ENCODE data around the gene TMPO.
"Not testable (repeated sequence)": the region's sequence is repeated elsewhere in the genome, so short reads cannot be mapped to it uniquely, and the experiment has no call there.

The TMPO gene, protein sequence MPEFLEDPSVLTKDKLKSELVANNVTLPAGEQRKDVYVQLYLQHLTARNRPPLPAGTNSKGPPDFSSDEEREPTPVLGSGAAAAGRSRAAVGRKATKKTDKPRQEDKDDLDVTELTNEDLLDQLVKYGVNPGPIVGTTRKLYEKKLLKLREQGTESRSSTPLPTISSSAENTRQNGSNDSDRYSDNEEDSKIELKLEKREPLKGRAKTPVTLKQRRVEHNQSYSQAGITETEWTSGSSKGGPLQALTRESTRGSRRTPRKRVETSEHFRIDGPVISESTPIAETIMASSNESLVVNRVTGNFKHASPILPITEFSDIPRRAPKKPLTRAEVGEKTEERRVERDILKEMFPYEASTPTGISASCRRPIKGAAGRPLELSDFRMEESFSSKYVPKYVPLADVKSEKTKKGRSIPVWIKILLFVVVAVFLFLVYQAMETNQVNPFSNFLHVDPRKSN

GRCh38 chr12:98515287-98516110, at the start of gene TMPO:
TSS of gene TMPO (plus strand) at chr12:98515590. CDS start at chr12:98515868, 278 bp downstream.
- DNase-seq (ENCODE audit: low read depth in 2 of 2) = peak; percentile 91 to 93

GRCh38 chr12:98465950-98466602, 49.3 kb upstream of the TMPO start:
- DNase-seq (ENCODE audit: low read depth in 2 of 2) = no peak

DNA sequence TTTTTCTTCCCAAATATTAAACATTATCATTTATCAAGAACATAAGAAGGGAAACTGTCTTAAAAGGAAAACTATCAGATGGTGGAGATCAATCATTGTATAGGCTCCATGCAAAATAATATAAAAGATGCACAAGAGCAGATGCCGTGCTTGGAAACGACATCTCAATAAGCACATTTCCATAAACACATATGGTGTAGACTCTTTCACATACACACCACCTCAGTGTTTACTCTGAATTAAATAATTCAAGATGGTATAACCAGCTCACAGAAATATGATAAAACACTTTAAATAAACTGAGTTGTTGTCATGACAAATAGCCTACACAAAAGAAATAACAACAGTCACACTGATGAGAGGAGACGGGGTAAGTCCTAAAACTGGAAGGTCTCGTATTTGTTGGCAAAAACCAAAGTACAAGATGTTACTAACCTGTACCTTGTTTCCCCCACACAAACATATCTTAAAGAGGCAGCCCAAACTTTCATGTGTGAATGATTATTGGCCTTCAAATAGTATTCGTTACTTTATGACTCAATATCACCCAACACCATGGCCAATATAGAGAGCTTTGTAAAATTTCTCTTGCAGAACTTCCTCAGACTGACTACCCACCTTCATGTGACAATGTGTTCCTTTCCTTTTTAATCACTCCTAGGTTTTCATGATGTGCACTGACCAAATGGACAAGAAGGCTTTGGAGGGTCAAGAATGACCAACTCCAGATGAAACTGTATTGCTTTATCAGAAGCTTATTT, 48.6 kb upstream of the TMPO start:
- DNase-seq (ENCODE audit: low read depth in 2 of 2) = no peak

DNA sequence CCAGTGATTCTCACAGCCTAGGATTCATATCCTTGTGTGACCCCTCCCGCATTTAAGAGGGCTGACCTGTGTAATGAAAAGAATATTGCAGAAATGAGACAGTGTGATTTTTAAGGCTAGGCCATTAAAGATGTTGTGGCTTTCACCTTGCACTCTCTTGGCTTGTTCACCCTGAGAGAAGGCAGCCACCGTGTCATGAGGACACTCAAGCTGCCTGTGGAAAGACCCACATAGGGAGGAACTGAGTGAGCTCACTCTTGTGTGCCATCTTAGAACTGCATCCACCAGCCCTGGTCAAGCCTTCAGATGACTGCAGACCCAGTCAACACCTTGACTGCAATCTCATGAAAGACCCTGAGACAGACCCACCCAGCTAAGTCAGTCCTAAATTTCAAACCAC, 46.3 kb upstream of the TMPO start:
- DNase-seq (ENCODE audit: low read depth in 2 of 2) = no peak

GRCh38 chr12:98470469-98471082, 44.8 kb upstream of the TMPO start:
- DNase-seq (ENCODE audit: low read depth in 2 of 2) = no peak

- no peak for DNase-seq (ENCODE audit: low read depth in 2 of 2)
Measured at GRCh38 chr12:98471085-98471484, 44.3 kb upstream of the TMPO start.

- DNase-seq (ENCODE audit: low read depth in 2 of 2) = no peak
Measured at GRCh38 chr12:98475565-98475908, 39.9 kb upstream of the TMPO start.

- DNase-seq (ENCODE audit: low read depth in 2 of 2) = no peak
Measured at GRCh38 chr12:98478606-98479005, 36.8 kb upstream of the TMPO start.

- DNase-seq (ENCODE audit: low read depth in 2 of 2) = no peak
Measured at GRCh38 chr12:98483621-98484503, 31.5 kb upstream of the TMPO start.

GRCh38 chr12:98485792-98486340, 29.5 kb upstream of the TMPO start:
- no peak for DNase-seq (ENCODE audit: low read depth in 2 of 2)

DNA sequence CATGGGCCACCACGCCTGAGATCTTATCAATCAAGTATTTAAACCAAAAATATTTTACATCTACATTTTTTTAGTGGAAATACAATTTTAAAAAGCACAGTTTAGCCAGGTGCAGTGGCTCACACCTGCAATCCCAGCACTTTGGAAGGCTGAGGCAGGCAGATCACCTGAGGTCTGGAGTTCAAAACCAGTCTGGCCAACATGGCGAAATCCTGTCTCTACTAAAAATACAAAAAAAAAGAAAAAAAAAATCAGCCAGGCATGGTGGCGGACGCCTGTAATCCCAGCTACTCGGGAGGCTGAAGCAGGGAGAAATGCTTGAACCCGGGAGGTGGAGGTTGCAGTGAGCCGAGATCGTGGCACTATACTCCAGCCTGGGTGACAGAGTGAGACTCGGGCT, 27.0 kb upstream of the TMPO start:
- DNase-seq (ENCODE audit: low read depth in 2 of 2) = not testable (repeated sequence)

- DNase-seq (ENCODE audit: low read depth in 2 of 2) = no peak
Measured at GRCh38 chr12:98489176-98489575, 26.2 kb upstream of the TMPO start.

DNA sequence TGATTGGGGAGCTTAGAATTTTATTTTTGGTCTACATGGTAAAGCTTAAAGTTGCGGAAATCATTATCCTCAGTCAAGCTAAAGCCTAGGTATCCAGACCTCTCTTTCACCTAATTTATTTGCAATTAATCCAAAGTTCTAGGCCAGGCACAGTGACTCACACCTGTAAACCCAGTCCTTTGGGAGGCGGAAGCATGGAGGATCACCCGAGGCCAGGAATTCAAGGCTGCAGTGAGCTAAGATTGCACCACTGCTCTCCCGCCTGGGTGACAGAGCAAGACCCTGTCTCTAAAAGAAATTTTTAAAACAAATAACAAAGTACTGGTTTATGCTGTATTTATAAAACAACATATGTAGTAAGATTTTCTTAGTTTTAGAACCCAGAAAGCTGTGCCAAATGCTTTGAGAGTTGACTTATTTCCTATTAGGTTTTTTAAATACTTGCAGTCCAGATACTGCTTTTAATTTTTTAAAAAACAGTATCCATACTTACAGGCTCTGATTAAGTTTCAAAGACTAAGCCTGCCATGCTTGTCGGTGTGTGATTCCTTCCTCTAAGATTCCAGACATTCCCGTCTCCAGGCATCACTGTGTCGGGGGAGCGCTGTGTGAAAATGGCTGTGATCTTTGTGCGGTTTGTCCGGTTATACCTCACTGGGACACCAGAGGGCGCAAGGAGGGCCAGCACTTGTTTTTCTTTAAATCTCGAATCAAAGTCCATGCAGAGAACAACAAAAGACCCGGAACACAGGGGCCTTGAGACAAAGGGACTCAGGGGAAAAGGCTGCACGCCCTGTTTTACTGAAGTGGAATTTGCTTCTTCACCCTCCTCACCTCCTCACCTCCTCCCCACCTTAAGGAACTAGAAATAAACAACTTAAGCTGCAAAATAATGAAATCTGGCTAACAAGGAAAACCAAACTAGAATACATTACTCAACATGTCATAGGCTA, 24.6 kb upstream of the TMPO start:
- DNase-seq (ENCODE audit: low read depth in 2 of 2) = peak; percentile 60 to 73

GRCh38 chr12:98492580-98493140, 22.7 kb upstream of the TMPO start:
- no peak for DNase-seq (ENCODE audit: low read depth in 2 of 2)

DNA sequence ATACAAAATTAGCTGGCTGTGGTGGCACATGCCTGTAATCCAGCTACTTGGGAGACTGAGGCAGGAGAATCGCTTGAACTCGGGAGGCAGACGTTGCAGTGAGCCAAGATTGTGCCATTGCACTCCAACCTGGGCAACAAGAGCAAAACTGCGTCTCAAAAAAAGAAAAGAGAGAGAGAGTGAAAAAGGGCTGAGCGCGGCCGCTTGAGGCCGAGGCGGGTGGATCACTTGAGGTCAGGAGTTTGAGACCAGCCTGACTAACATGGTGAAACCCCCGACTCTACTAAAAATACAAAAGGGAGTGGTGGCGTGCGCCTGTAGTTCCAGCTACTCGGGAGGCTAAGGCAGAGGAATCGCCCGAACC, 14.1 kb upstream of the TMPO start:
- DNase-seq (ENCODE audit: low read depth in 2 of 2) = not testable (repeated sequence)

- peak; percentile 89 to 90 for DNase-seq (ENCODE audit: low read depth in 2 of 2)
Measured at GRCh38 chr12:98503342-98503591, 12.1 kb upstream of the TMPO start.

DNA sequence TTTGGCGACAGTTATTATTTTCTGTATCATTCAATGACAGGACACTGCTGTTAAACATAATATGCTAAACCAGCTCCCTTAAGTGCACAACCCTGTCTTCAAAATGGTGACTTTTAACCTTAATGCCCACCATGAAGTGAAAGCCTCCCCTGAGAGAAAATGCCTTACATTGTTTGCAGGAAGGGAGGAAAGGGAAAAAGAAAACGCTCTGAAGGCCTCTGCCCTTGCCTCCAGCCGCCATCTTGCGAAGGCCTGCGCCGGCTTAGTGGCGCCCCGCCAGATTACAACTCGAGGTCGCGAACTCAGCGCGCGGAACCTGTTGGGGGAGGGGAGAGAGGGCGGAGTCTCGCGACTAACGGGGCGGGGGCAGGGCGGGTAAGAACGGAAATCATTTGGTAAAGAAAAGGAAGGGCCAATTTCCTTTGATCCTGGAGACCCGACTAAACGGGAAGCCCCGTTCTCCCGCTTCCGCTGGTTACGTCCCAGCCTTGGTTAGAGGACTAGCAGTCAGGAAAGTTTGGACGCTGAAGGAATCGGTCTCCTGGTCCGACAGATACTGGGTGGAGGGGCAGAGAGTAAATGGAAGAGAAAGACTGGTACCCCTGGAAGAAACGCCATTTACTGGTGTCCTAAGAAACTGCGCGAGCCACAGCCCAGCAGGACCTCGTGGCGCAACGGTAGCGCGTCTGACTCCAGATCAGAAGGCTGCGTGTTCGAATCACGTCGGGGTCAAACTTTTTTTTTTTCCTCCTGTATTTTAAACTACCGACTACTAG, 11.6 kb upstream of the TMPO start:
- DNase-seq (ENCODE audit: low read depth in 2 of 2) = peak; percentile 90 to 91

- no peak for DNase-seq (ENCODE audit: low read depth in 2 of 2)
Measured at GRCh38 chr12:98504368-98504617, 11.1 kb upstream of the TMPO start.
